Mesendoderm (in vitro differentiated cells): ENCODE data around the gene GNAQ.
A peak's percentile ranks its signal among the peaks of the same experiment; 100 is the strongest.

ENCODE experiments used
- DNase-seq: peaks from one replicate; pipeline ENCODE4 v3.0.0; 2013
- H2AK5ac ChIP-seq: 2 replicates; pipeline ENCODE4 v1.6.1; 2013; ENCODE audit warnings: low read length, inconsistent platforms
- H2BK120ac ChIP-seq: 2 replicates; pipeline ENCODE4 v1.6.1; 2013; ENCODE audit warnings: low read depth, mild to moderate bottlenecking, low read length, moderate library complexity, mixed read lengths
- H2BK15ac ChIP-seq: replicated peaks from 2 replicates; pipeline ENCODE4 v1.6.1; 2013; ENCODE audit warnings: low read depth, mild to moderate bottlenecking, moderate library complexity
- H2BK5ac ChIP-seq: 2 replicates; pipeline ENCODE4 v1.6.1; 2013; ENCODE audit warnings: low read length, inconsistent platforms
- H3K18ac ChIP-seq: 2 replicates; pipeline ENCODE4 v1.6.1; 2013; ENCODE audit warnings: mild to moderate bottlenecking, low read length, mixed read lengths
- H3K23ac ChIP-seq: one replicate; pipeline ENCODE4 v1.6.1; 2013; ENCODE audit warnings: low read length
- H3K27ac ChIP-seq: 2 replicates; pipeline ENCODE4 v1.5.1; 2013; ENCODE audit warnings: low read depth, mild to moderate bottlenecking, inconsistent platforms, low read length, moderate library complexity
- H3K27me3 ChIP-seq: 2 replicates; pipeline ENCODE4 v1.6.1; 2013; ENCODE audit warnings: low read length, control low read depth, mild to moderate bottlenecking, inconsistent platforms; ENCODE audit not compliant: insufficient read depth, poor library complexity
- H3K36me3 ChIP-seq: 2 replicates; pipeline ENCODE4 v1.6.1; 2013; ENCODE audit warnings: low read length, inconsistent platforms; ENCODE audit not compliant: control insufficient read depth, insufficient read depth
- H3K4ac ChIP-seq: one replicate; pipeline ENCODE4 v1.6.1; 2013; ENCODE audit warnings: low read depth, mild to moderate bottlenecking, low read length, moderate library complexity
- H3K4me1 ChIP-seq: 2 replicates; pipeline ENCODE4 v1.6.1; 2013; ENCODE audit warnings: low read depth, low read length, inconsistent platforms; ENCODE audit not compliant: control insufficient read depth
- H3K4me2 ChIP-seq: 2 replicates; pipeline ENCODE4 v1.6.1; 2013; ENCODE audit warnings: low read length
- H3K4me3 ChIP-seq: 2 replicates; pipeline ENCODE4 v1.5.1; 2013; ENCODE audit warnings: mild to moderate bottlenecking, low read length
- H3K56ac ChIP-seq: one replicate; pipeline ENCODE4 v1.6.1; 2013; ENCODE audit warnings: low read length
- H3K79me1 ChIP-seq: 2 replicates; pipeline ENCODE4 v1.6.1; 2013; ENCODE audit warnings: low read length, inconsistent platforms
- H3K79me2 ChIP-seq: 2 replicates; pipeline ENCODE4 v1.6.1; 2013; ENCODE audit warnings: mild to moderate bottlenecking, low read length; ENCODE audit not compliant: control insufficient read depth, insufficient read depth
- H3K9ac ChIP-seq: 2 replicates; pipeline ENCODE4 v1.6.1; 2013; ENCODE audit warnings: low read length, inconsistent platforms
- H4K5ac ChIP-seq: one replicate; pipeline ENCODE4 v1.6.1; 2013; ENCODE audit warnings: low read length
- H4K8ac ChIP-seq: one replicate; pipeline ENCODE4 v1.6.1; 2013; ENCODE audit warnings: low read depth, mild to moderate bottlenecking, control low read depth, low read length, moderate library complexity
- WGBS: extraction: QIAGEN DNeasy Blood & Tissue Kit; methylation state at CpG from one replicate; pipeline ENCODE4 v1.1.7; 2013; ENCODE audit warnings: low lambda C conversion rate, missing lambda C conversion rate; ENCODE audit not compliant: insufficient coverage; ENCODE audit errors: extremely low coverage; 5-methylcytosine and 5-hydroxymethylcytosine counted together

The GNAQ gene

GRCh38 chr9:77959803-77960202 lies 71.8 kb downstream of the GNAQ start:
- Histone ChIP-seq H3K18ac (no peak overlapping the region), H3K36me3 (no peaks in the 10 kb centered on the region), H2BK15ac (no peak overlapping the region), H3K4ac (no peak overlapping the region), H2BK120ac (no peak overlapping the region), H3K4me3 (no peak overlapping the region), H3K27ac (no peak overlapping the region), H4K5ac (no peak overlapping the region), H3K56ac (no peak overlapping the region), H3K4me1 (peaks cover 15% of the 10 kb centered on the region), H2AK5ac (no peak overlapping the region), H3K4me2 (no peak overlapping the region), H2BK5ac (no peak overlapping the region), H3K79me1 (peaks cover 9% of the 10 kb centered on the region), H3K9ac (no peak overlapping the region), H3K23ac (no peak overlapping the region), H3K79me2 (peaks cover 20% of the 10 kb centered on the region), H3K27me3 (no peaks in the 10 kb centered on the region), H4K8ac (no peak overlapping the region)
- WGBS = no CpG with 5 or more reads among the region's 1 CpG
- DNase-seq = no peak

GRCh38 chr9:77957652-77958051 lies 74.0 kb downstream of the GNAQ start:
- WGBS = no CpG with 5 or more reads among the region's 5 CpGs
- Histone ChIP-seq H3K18ac (no peak overlapping the region), H2BK5ac (no peak overlapping the region), H3K56ac (peak overlapping the region; percentile 30), H4K8ac (no peak overlapping the region), H3K9ac (no peak overlapping the region), H3K27me3 (no peaks in the 10 kb centered on the region), H3K4me1 (peaks cover 20% of the 10 kb centered on the region), H4K5ac (no peak overlapping the region), H3K79me1 (peaks cover 15% of the 10 kb centered on the region), H3K23ac (no peak overlapping the region), H3K4me3 (no peak overlapping the region), H3K4me2 (no peak overlapping the region), H3K4ac (no peak overlapping the region), H3K36me3 (no peaks in the 10 kb centered on the region), H3K79me2 (peaks cover 26% of the 10 kb centered on the region), H3K27ac (no peak overlapping the region), H2AK5ac (peak overlapping the region; percentile 59), H2BK15ac (no peak overlapping the region), H2BK120ac (no peak overlapping the region)
- no peak for DNase-seq

GRCh38 chr9:77956555-77956954 lies 75.1 kb downstream of the GNAQ start:
- Histone ChIP-seq H3K79me1 (peaks cover 18% of the 10 kb centered on the region), H2BK15ac (no peak overlapping the region), H4K8ac (no peak overlapping the region), H3K79me2 (peaks cover 30% of the 10 kb centered on the region), H3K4me3 (no peak overlapping the region), H3K56ac (no peak overlapping the region), H3K4me2 (no peak overlapping the region), H3K9ac (no peak overlapping the region), H4K5ac (no peak overlapping the region), H2BK5ac (no peak overlapping the region), H2AK5ac (no peak overlapping the region), H2BK120ac (peak overlapping the region; percentile 78), H3K36me3 (no peaks in the 10 kb centered on the region), H3K4me1 (peaks cover 20% of the 10 kb centered on the region), H3K27ac (peak overlapping the region; percentile 45), H3K23ac (peak overlapping the region; percentile 34), H3K18ac (no peak overlapping the region), H3K27me3 (no peaks in the 10 kb centered on the region), H3K4ac (no peak overlapping the region)
- DNase-seq = peak; percentile 42
- no CpG with 5 or more reads among the region's 2 CpGs for WGBS

- Histone ChIP-seq H4K8ac (no peak overlapping the region), H2BK120ac (no peak overlapping the region), H3K18ac (no peak overlapping the region), H3K79me2 (peaks cover 25% of the 10 kb centered on the region), H3K27me3 (no peaks in the 10 kb centered on the region), H3K4me3 (no peak overlapping the region), H2AK5ac (no peak overlapping the region), H3K9ac (no peak overlapping the region), H4K5ac (no peak overlapping the region), H3K23ac (no peak overlapping the region), H3K4me1 (peaks cover 17% of the 10 kb centered on the region), H2BK5ac (no peak overlapping the region), H2BK15ac (no peak overlapping the region), H3K56ac (peak overlapping the region; percentile 29), H3K4ac (no peak overlapping the region), H3K79me1 (peaks cover 20% of the 10 kb centered on the region), H3K27ac (no peak overlapping the region), H3K36me3 (no peaks in the 10 kb centered on the region), H3K4me2 (no peak overlapping the region)
- DNase-seq = no peak
- no CpG with 5 or more reads among the region's 5 CpGs for WGBS
These were observed 77.0 kb downstream of the GNAQ start for GRCh38 chr9:77954666-77955015.

- no peak for DNase-seq
- Histone ChIP-seq H3K23ac (no peak overlapping the region), H2BK5ac (no peak overlapping the region), H3K4me3 (no peak overlapping the region), H3K4me1 (peaks cover 17% of the 10 kb centered on the region), H4K5ac (no peak overlapping the region), H3K27me3 (no peaks in the 10 kb centered on the region), H4K8ac (no peak overlapping the region), H3K56ac (no peak overlapping the region), H3K4ac (no peak overlapping the region), H2BK120ac (no peak overlapping the region), H3K79me2 (peaks cover 24% of the 10 kb centered on the region), H3K18ac (no peak overlapping the region), H3K36me3 (no peaks in the 10 kb centered on the region), H2BK15ac (no peak overlapping the region), H3K9ac (no peak overlapping the region), H3K79me1 (peaks cover 22% of the 10 kb centered on the region), H3K27ac (no peak overlapping the region), H3K4me2 (no peak overlapping the region), H2AK5ac (no peak overlapping the region)
- WGBS = no CpG with 5 or more reads among the region's 6 CpGs
These were observed 77.5 kb downstream of the GNAQ start for GRCh38 chr9:77954013-77954665.

GRCh38 chr9:77953590-77953989 lies 78.0 kb downstream of the GNAQ start:
- Histone ChIP-seq H3K27ac (no peak overlapping the region), H3K18ac (no peak overlapping the region), H3K79me2 (peaks cover 26% of the 10 kb centered on the region), H2BK15ac (no peak overlapping the region), H3K4me2 (no peak overlapping the region), H3K4me3 (no peak overlapping the region), H3K4me1 (peaks cover 17% of the 10 kb centered on the region), H3K23ac (no peak overlapping the region), H4K8ac (no peak overlapping the region), H2AK5ac (no peak overlapping the region), H3K79me1 (peaks cover 22% of the 10 kb centered on the region), H3K27me3 (no peaks in the 10 kb centered on the region), H4K5ac (no peak overlapping the region), H2BK5ac (no peak overlapping the region), H3K36me3 (no peaks in the 10 kb centered on the region), H3K56ac (no peak overlapping the region), H2BK120ac (no peak overlapping the region), H3K9ac (no peak overlapping the region), H3K4ac (no peak overlapping the region)
- no peak for DNase-seq
